RPMI7951 (cell line): ENCODE results near the gene EXOC4. TPM values are rescaled to one million over a fixed set of nuclear protein-coding genes. Genes with fewer than 3 reads are reported as not detected.
"Not testable (repeated sequence)": the region's sequence is repeated elsewhere in the genome, so short reads cannot be mapped to it uniquely, and the experiment has no call there.

Source experiments
- DNase-seq: peaks from one replicate; pipeline ENCODE4 v3.0.0-alpha.2; 2012; ENCODE audit warnings: low read depth
- total RNA-seq: library from RNA; depleted of rRNA; stranded (reverse); fragments of >200 nt; shearing (Covaris generic); gene quantifications from 2 replicates; pipeline ENCODE4 v1.2.3, GENCODE V29; 2014

EXOC4 gene
- total RNA-seq, 1 experiment from 2014 or later = 85.2 TPM

GRCh38 chr7:133748443-133749407 lies 495.8 kb downstream of the EXOC4 start:
- DNase-seq = no peak

GRCh38 chr7:133750287-133750686 lies 497.4 kb downstream of the EXOC4 start:
- DNase-seq = no peak

GRCh38 chr7:133751079-133751478 lies 498.2 kb downstream of the EXOC4 start:
- DNase-seq = no peak

GRCh38 chr7:133753513-133753912 lies 500.6 kb downstream of the EXOC4 start:
- no peak for DNase-seq

- DNase-seq = no peak
Measured at GRCh38 chr7:133754708-133755107, 501.8 kb downstream of the EXOC4 start.

GRCh38 chr7:133755901-133756300 lies 503.0 kb downstream of the EXOC4 start:
- no peak for DNase-seq

GRCh38 chr7:133761443-133761842 lies 508.6 kb downstream of the EXOC4 start:
- no peak for DNase-seq

GRCh38 chr7:133763076-133763640 lies 510.3 kb downstream of the EXOC4 start:
- DNase-seq = no peak

GRCh38 chr7:133769668-133770067 lies 516.8 kb downstream of the EXOC4 start:
- DNase-seq = no peak

GRCh38 chr7:133770863-133771492 lies 518.1 kb downstream of the EXOC4 start:
- peak; percentile 46 for DNase-seq

- no peak for DNase-seq
Measured at GRCh38 chr7:133771788-133772419, 519.0 kb downstream of the EXOC4 start.

- no peak for DNase-seq
Measured at GRCh38 chr7:133773601-133774000, 520.7 kb downstream of the EXOC4 start.

GRCh38 chr7:133775201-133775600 lies 522.3 kb downstream of the EXOC4 start:
- no peak for DNase-seq

- no peak for DNase-seq
Measured at GRCh38 chr7:133776266-133776665, 523.4 kb downstream of the EXOC4 start.

GRCh38 chr7:133777701-133778100 lies 524.8 kb downstream of the EXOC4 start:
- no peak for DNase-seq

GRCh38 chr7:133778472-133778871 lies 525.6 kb downstream of the EXOC4 start:
- DNase-seq = no peak

- not testable (repeated sequence) for DNase-seq
Measured at GRCh38 chr7:133779538-133779937, 526.7 kb downstream of the EXOC4 start.

- no peak for DNase-seq
Measured at GRCh38 chr7:133780912-133781311, 528.0 kb downstream of the EXOC4 start.

GRCh38 chr7:133781486-133782090 lies 528.7 kb downstream of the EXOC4 start:
- no peak for DNase-seq

- no peak for DNase-seq
Measured at GRCh38 chr7:133782470-133782869, 529.6 kb downstream of the EXOC4 start.

- no peak for DNase-seq
Measured at GRCh38 chr7:133783276-133783675, 530.4 kb downstream of the EXOC4 start.
